H1 (cell line): ENCODE results near the gene NAA38. TPM values are rescaled to one million over a fixed set of nuclear protein-coding genes. Genes with fewer than 3 reads are reported as not detected.

Experiments used
- CTCF ChIA-PET: fragments of 300-600 bp; sonication (Branson Sonifier 250); formaldehyde crosslinking; loops from one replicate; lab custom pipeline; 2021; ENCODE audit not compliant: partially characterized antibody; lab: Charles Lee
- POLR2A ChIA-PET: fragments of 300-600 bp; sonication (Branson Sonifier 250); formaldehyde crosslinking; loops from one replicate; lab custom pipeline; 2021; ENCODE audit warnings: inconsistent platforms; ENCODE audit not compliant: partially characterized antibody; lab: Charles Lee
- DNase-seq, 2 experiments: peaks; one replicate each; pipeline versions ENCODE4 v3.0.0 to v3.0.0-alpha.2; 2010 to 2022; ENCODE audit warnings: low spot score in 2 of 2, low read depth in 1 of 2, mixed read lengths in 1 of 2
- FAIRE-seq: peaks from 2 replicates; lab custom pipeline; 2011; peaks lifted over from hg19 to GRCh38; lab: Jason Lieb, UNC
- H2AFZ ChIP-seq: 2 replicates; pipeline ENCODE4 v1.8.1; 2012; ENCODE audit warnings: low read length, inconsistent platforms
- H2AK5ac ChIP-seq: 2 replicates; pipeline ENCODE4 v1.6.1; 2013; ENCODE audit warnings: low read depth, low read length
- H2BK120ac ChIP-seq: replicated peaks from 2 replicates; pipeline ENCODE3; 2013; ENCODE audit warnings: low read depth, low read length, inconsistent platforms
- H2BK12ac ChIP-seq: 2 replicates; pipeline ENCODE4 v1.6.1; 2013; ENCODE audit warnings: low read depth, low read length
- H2BK15ac ChIP-seq: 2 replicates; pipeline ENCODE4 v1.6.1; 2013; ENCODE audit warnings: low read length
- H2BK20ac ChIP-seq: 2 replicates; pipeline ENCODE4 v1.6.1; 2013; ENCODE audit warnings: low read length
- H2BK5ac ChIP-seq: 2 replicates; pipeline ENCODE4 v1.6.1; 2013; ENCODE audit warnings: low read depth, low read length
- H3K14ac ChIP-seq: 2 replicates; pipeline ENCODE4 v1.6.1; 2013; ENCODE audit warnings: inconsistent platforms; ENCODE audit not compliant: insufficient read length
- H3K18ac ChIP-seq: 2 replicates; pipeline ENCODE4 v1.6.1; 2013; ENCODE audit warnings: low read length; ENCODE audit errors: extremely low read depth
- H3K23ac ChIP-seq: 2 replicates; pipeline ENCODE4 v1.6.1; 2013; ENCODE audit warnings: inconsistent platforms; ENCODE audit not compliant: insufficient read length
- H3K23me2 ChIP-seq: 2 replicates; pipeline ENCODE4 v1.6.1; 2013; ENCODE audit warnings: low read depth, low read length
- H3K27ac ChIP-seq: 2 replicates; pipeline ENCODE4 v1.6.1; 2011; ENCODE audit warnings: low read depth, low read length, inconsistent platforms
- H3K27me3 ChIP-seq, 4 experiments: replicated peaks in 1 of 4; 1 replicate in 1 of 4; 2 replicates in 3 of 4; pipeline versions ENCODE4 v1.6.1 to v1.8.1; 2011 to 2013; ENCODE audit warnings: low read length in 3 of 4, mild to moderate bottlenecking in 3 of 4, inconsistent platforms in 2 of 4, mixed read lengths in 2 of 4, moderate library complexity in 1 of 4; ENCODE audit not compliant: control insufficient read depth in 3 of 4, insufficient read depth in 3 of 4; ENCODE audit errors: extremely low read depth in 1 of 4
- H3K36me3 ChIP-seq, 4 experiments: 2 replicates each; pipeline versions ENCODE4 v1.6.1 to v1.8.1; 2011 to 2013; ENCODE audit warnings: mild to moderate bottlenecking in 4 of 4, low read length in 3 of 4, moderate library complexity in 2 of 4, control low read depth in 1 of 4, inconsistent platforms in 1 of 4; ENCODE audit not compliant: insufficient read depth in 4 of 4, control insufficient read depth in 2 of 4
- H3K4ac ChIP-seq: replicated peaks from 2 replicates; pipeline ENCODE3; 2013; ENCODE audit warnings: low read length, low read depth, mixed read lengths, inconsistent platforms; ENCODE audit not compliant: insufficient read length
- H3K4me1 ChIP-seq, 4 experiments: replicated peaks in 1 of 4; 1 replicate in 1 of 4; 2 replicates in 3 of 4; pipeline versions ENCODE4 v1.6.1 to v1.8.1; 2011 to 2013; ENCODE audit warnings: low read length in 3 of 4, inconsistent platforms in 2 of 4, mixed read lengths in 1 of 4; ENCODE audit not compliant: insufficient read depth in 4 of 4, control insufficient read depth in 3 of 4
- H3K4me2 ChIP-seq, 2 experiments: 2 replicates each; pipeline versions ENCODE4 v1.6.1 to v1.8.1; 2011 to 2013; ENCODE audit warnings: low read depth in 2 of 2, low read length in 2 of 2, control low read depth in 1 of 2, inconsistent platforms in 1 of 2, mild to moderate bottlenecking in 1 of 2; ENCODE audit not compliant: insufficient read depth in 1 of 2
- H3K4me3 ChIP-seq, 4 experiments: fragments of 200-600, 300-600 bp in 1 of 4; sonication (generic), shearing (Covaris generic), sonication (Bioruptor Twin) in 1 of 4; 2 replicates each; pipeline versions ENCODE4 v1.5.1 to v1.8.1; 2011 to 2016; ENCODE audit warnings: low read length in 4 of 4, low read depth in 3 of 4, control low read depth in 2 of 4, inconsistent platforms in 2 of 4, mild to moderate bottlenecking in 2 of 4, mixed read lengths in 1 of 4, moderate library complexity in 1 of 4; ENCODE audit not compliant: insufficient read depth in 2 of 4; ENCODE audit errors: extremely low read depth in 1 of 4
- H3K56ac ChIP-seq: replicated peaks from 2 replicates; pipeline ENCODE3; 2013; ENCODE audit warnings: low read depth, mild to moderate bottlenecking, mixed read lengths, low read length, inconsistent platforms; ENCODE audit not compliant: insufficient read length
- H3K79me1 ChIP-seq: 2 replicates; pipeline ENCODE4 v1.6.1; 2013; ENCODE audit warnings: low read depth, low read length, control low read depth
- H3K79me2 ChIP-seq, 2 experiments: 2 replicates each; pipeline versions ENCODE4 v1.6.1 to v1.8.1; 2012 to 2013; ENCODE audit warnings: low read length in 2 of 2, mild to moderate bottlenecking in 2 of 2, inconsistent platforms in 1 of 2; ENCODE audit not compliant: insufficient read depth in 2 of 2, control insufficient read depth in 1 of 2
- H3K9ac ChIP-seq, 4 experiments: replicated peaks in 1 of 4; 1 replicate in 1 of 4; 2 replicates in 3 of 4; pipeline versions ENCODE4 v1.6.1 to v1.8.1; 2011 to 2013; ENCODE audit warnings: low read depth in 3 of 4, low read length in 3 of 4, control low read depth in 2 of 4, mild to moderate bottlenecking in 2 of 4, moderate library complexity in 2 of 4, inconsistent platforms in 1 of 4; ENCODE audit errors: extremely low read depth in 1 of 4
- H3K9me3 ChIP-seq, 2 experiments: 2 replicates each; pipeline versions ENCODE4 v1.6.1 to v1.8.1; 2012 to 2013; ENCODE audit warnings: mild to moderate bottlenecking in 2 of 2, moderate library complexity in 2 of 2, control low read depth in 1 of 2, inconsistent platforms in 1 of 2, low read depth in 1 of 2, low read length in 1 of 2, mixed read lengths in 1 of 2; ENCODE audit not compliant: insufficient read depth in 2 of 2
- H4K20me1 ChIP-seq, 2 experiments: replicated peaks in 1 of 2; 2 replicates each; pipeline versions ENCODE3 to v1.8.1; 2011 to 2013; ENCODE audit warnings: inconsistent platforms in 2 of 2, low read length in 2 of 2, mild to moderate bottlenecking in 1 of 2; ENCODE audit not compliant: insufficient read depth in 2 of 2, control insufficient read depth in 1 of 2
- H4K5ac ChIP-seq: 2 replicates; pipeline ENCODE4 v1.6.1; 2013; ENCODE audit warnings: low read length, low read depth, mixed read lengths, inconsistent platforms; ENCODE audit not compliant: insufficient read length
- H4K8ac ChIP-seq: 2 replicates; pipeline ENCODE4 v1.8.0; 2013; ENCODE audit warnings: mild to moderate bottlenecking, moderate library complexity, low read length, inconsistent platforms; ENCODE audit not compliant: insufficient read depth; ENCODE audit errors: extremely low read depth
- H4K91ac ChIP-seq: replicated peaks from 2 replicates; pipeline ENCODE3; 2013; ENCODE audit warnings: low read length, mixed read lengths, inconsistent platforms; ENCODE audit not compliant: insufficient read length
- CHD1 ChIP-seq: IDR thresholded peaks from 2 replicates; pipeline ENCODE4 v1.6.1; 2012; ENCODE audit warnings: low read depth, low read length, improper control_type of control experiment
- KDM4A ChIP-seq: IDR thresholded peaks from one replicate; pipeline ENCODE4 v1.7.1; 2012; ENCODE audit warnings: low read depth, mild to moderate bottlenecking, moderate library complexity, low read length, inconsistent platforms; ENCODE audit not compliant: severe bottlenecking
- WGBS, 2 experiments: shearing (Covaris generic) in 1 of 2; methylation state at CpG; one replicate each; pipeline versions ENCODE4 v1.1.6 to v1.1.7; 2013 to 2015; ENCODE audit warnings: low lambda C conversion rate in 2 of 2, mixed read lengths in 2 of 2, inconsistent platforms in 1 of 2, low coverage in 1 of 2, missing lambda C conversion rate in 1 of 2; ENCODE audit not compliant: insufficient replicate concordance in 2 of 2, insufficient coverage in 1 of 2, insufficient read length in 1 of 2; ENCODE audit errors: extremely low coverage in 1 of 2, missing lambda C conversion rate in 1 of 2; 5-methylcytosine and 5-hydroxymethylcytosine counted together
- polyA plus RNA-seq, 7 experiments: library from polyadenylated mRNA; depleted of rRNA in 3 of 7; stranded (reverse) in 5 of 7; unstranded in 2 of 7; fragments of >200 nt in 5 of 7; fragments of 200-250 nt in 2 of 7; gene quantifications; 1 replicate in 5 of 7; 2 replicates in 1 of 7; 4 replicates in 1 of 7; pipeline versions ENCODE4 v1.2.1 to v1.2.3, GENCODE V29; 2011 to 2013; ENCODE audit warnings: missing spikeins in 2 of 7, mixed read lengths in 2 of 7
- total RNA-seq: library from RNA; stranded (reverse); fragmentation: NEBNext Ultra II Directional; extraction: Animal tissue kit (Norgen Biotek cat#: 25700); gene quantifications from 2 replicates; pipeline ENCODE4 v1.2.1, GENCODE V29; 2021

Gene NAA38
- total and polyA plus RNA-seq, 2 of the 8 experiments (the other 6 are each of a cell fraction or from before 2014, with no cell fraction given): 30.2 to 109 TPM

GRCh38 chr17:7824021-7824924 is 33.1 kb downstream of the NAA38 start:
- H2AFZ ChIP-seq: peak overlapping the region; percentile 28; the same call in 1 of the 2 replicates
- no peak overlapping the region for H4K5ac ChIP-seq
- TF ChIP-seq CHD1: no peak
- no peak for TF ChIP-seq KDM4A
- no peaks in the 10 kb centered on the region for H3K79me1 ChIP-seq
- no peak overlapping the region for H3K14ac ChIP-seq
- no peaks in the 10 kb centered on the region for H3K23me2 ChIP-seq
- H3K9ac ChIP-seq: no peak overlapping the region
- H3K4ac ChIP-seq: no peak overlapping the region
- no peak for DNase-seq
- peak overlapping the region; percentile 61; the same call in 1 of the 2 replicates for H2BK15ac ChIP-seq
- H3K36me3 ChIP-seq: no peaks in the 10 kb centered on the region
- CTCF ChIA-PET: interaction anchor here (0.5 to 8.9 kb wide), 25 partner anchors 8 to 424 kb away, joined by 3 to 71 read pairs (median 3); partner anchors contain the start of genes ALOXE3, CTC1, KDM6B and NAA38
- peak overlapping the region; percentile 62; the same call in 1 of the 2 replicates for H2BK12ac ChIP-seq
- H2AK5ac ChIP-seq: peak overlapping the region; percentile 71; the same call in 1 of the 2 replicates
- H3K79me2 ChIP-seq: no peaks in the 10 kb centered on the region
- FAIRE-seq: no peak
- no peak overlapping the region for H2BK120ac ChIP-seq
- no peak overlapping the region for H3K27ac ChIP-seq
- H3K4me2 ChIP-seq: 0 out of 4 replicates have a peak overlapping the region, but pooled peaks of 1 of the 2 experiments have one; percentile 19
- POLR2A ChIA-PET: interaction anchor here (0.6 to 1.7 kb wide), 5 partner anchors 8 to 78 kb away, joined by 3 to 5 read pairs (median 3); partner anchors contain the start of genes CYB5D1, KDM6B and NAA38
- peaks cover 0 to 15% (median 10%) of the 10 kb centered on the region in 4 experiments; a peak in 6 of 7 replicates for H3K27me3 ChIP-seq
- no peak overlapping the region for H4K91ac ChIP-seq
- no peak overlapping the region; the same call in 1 of the 2 replicates for H3K18ac ChIP-seq
- H4K20me1 ChIP-seq: no peaks in the 10 kb centered on the region
- 0 out of 2 replicates have a peak overlapping the region, but pooled peaks have one; percentile 93 for H2BK20ac ChIP-seq
- no peak overlapping the region for H3K4me3 ChIP-seq
- 0 out of 2 replicates have a peak overlapping the region, but pooled peaks have one; percentile 16 for H2BK5ac ChIP-seq
- WGBS, 2 experiments: 82% methylated on average over 7 of the region's 9 CpGs; no CpG with 5 or more reads in 1 of the 2 experiments
- H3K9me3 ChIP-seq: no peaks in the 10 kb centered on the region
- H3K4me1 ChIP-seq: peaks cover 0 to 7% (median 5%) of the 10 kb centered on the region in 4 experiments; a peak in 5 of 7 replicates
- H3K56ac ChIP-seq: no peak overlapping the region
- no peak overlapping the region for H3K23ac ChIP-seq
- no peak overlapping the region for H4K8ac ChIP-seq
